ENCODE results near the gene POMP.

DNA sequence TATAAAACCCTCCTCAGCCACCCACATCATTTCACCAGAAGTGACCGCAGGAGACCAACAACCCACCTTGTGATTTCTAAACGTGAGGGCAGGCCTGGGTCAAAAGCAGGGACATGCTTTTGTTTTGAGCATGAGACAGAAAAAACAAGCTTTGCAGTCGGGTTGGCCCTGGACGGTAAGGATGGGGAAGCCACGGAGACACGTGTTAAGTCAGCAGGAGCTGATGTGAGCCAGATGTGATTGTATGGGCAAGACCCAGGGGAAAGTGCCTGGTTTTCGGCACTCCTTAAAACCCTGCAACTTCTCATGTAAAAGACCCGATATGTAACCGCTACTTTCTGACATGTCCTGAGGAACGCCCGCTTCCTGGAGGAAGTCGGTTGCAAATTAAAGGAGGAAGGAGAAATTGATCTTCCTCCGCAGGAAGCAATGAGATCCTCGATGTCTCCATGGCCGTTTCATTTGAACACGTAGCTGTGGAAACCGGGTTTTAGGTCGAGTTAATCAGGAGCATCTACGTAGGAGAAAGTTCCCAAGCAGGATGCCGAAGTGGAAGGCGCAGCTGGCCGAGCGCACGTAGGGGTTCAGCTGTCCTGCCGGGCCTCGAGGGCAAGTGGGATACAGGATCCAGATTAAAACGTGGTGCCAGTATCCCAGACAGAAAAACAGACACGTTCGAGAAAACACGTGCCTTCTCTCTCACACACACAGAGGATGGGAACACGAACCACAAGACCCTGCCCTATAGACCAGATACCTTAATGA, 40.5 kb upstream of the POMP start:
- TF ChIP-seq, protein P1, sequence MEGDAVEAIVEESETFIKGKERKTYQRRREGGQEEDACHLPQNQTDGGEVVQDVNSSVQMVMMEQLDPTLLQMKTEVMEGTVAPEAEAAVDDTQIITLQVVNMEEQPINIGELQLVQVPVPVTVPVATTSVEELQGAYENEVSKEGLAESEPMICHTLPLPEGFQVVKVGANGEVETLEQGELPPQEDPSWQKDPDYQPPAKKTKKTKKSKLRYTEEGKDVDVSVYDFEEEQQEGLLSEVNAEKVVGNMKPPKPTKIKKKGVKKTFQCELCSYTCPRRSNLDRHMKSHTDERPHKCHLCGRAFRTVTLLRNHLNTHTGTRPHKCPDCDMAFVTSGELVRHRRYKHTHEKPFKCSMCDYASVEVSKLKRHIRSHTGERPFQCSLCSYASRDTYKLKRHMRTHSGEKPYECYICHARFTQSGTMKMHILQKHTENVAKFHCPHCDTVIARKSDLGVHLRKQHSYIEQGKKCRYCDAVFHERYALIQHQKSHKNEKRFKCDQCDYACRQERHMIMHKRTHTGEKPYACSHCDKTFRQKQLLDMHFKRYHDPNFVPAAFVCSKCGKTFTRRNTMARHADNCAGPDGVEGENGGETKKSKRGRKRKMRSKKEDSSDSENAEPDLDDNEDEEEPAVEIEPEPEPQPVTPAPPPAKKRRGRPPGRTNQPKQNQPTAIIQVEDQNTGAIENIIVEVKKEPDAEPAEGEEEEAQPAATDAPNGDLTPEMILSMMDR (IDR thresholded peaks at IDR 0.05), result no peak
- TF ChIP-seq POLR2A (IDR thresholded peaks at IDR 0.05), result no peak

All from body of pancreas (tissue), 4 donors.